MV-4-11 (cell line): ENCODE data around the gene GRK4.

Experiments
- DNase-seq: peaks from one replicate; lab custom pipeline; 2025; lab: John Stamatoyannopoulos, UW

The GRK4 gene

DNA sequence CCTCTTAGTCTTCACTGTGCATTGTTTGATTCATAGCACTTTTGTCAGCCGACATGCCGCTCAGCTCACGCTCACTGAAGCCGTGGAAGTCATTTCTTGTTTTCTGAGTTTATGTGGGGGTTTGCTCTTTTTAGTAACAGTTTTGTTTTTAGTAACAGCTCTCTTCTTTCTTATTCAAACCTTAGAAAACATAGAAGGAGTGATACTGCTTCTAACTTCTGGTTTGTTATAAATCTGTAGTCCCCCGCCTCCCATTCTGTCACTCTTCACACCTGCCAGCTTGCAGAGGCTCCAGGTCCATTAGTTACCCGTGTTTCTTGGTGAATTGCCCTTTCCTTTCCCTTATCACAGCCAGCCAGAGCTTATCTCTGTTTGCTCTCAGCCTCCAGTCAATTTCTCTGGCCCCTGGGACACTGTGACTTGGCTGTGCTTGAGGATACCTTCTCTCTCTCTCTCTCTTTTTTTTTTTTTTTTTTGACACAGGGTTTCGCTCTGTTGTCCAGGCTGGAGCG lies 50.5 kb downstream of the GRK4 start:
- DNase-seq: no peak

DNA sequence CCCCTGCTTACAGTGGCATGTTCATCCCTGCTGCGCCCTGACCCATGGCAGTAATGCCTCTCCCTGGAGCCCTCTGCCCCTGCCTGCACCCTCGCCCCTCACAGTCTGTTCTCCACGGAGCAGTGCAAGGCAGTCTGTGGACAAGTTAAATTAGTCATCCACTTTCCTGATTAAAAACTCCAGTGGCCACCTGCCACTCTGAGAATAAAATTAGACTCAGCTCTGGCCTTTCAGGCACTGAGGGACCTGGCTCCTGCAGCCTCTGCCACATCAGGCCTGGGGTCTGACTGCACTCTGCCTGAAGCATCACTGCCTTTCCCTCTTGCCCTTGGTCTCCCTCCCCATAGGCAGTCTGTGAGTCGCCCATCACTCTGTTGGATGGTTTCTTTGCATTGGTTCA lies 53.6 kb downstream of the GRK4 start:
- no peak for DNase-seq

DNA sequence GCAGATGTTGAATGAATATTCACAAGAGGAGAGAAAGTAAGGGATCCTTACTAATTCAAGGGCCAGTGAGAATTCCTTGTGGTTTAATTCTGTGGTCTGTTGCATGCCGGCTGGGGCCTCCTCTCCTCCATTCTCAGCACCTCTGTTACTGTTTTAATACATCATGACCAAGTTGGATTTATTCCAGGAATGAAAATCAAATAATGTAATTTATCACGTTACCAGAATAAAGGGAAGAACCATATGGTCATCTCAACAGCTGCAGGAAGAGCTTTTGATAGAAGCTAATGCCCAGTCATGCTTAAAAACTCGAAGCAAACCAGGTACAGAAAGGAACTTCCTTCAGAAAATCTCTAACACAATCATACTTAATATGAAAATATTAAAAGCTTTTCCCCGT lies 54.1 kb downstream of the GRK4 start:
- DNase-seq: no peak

DNA sequence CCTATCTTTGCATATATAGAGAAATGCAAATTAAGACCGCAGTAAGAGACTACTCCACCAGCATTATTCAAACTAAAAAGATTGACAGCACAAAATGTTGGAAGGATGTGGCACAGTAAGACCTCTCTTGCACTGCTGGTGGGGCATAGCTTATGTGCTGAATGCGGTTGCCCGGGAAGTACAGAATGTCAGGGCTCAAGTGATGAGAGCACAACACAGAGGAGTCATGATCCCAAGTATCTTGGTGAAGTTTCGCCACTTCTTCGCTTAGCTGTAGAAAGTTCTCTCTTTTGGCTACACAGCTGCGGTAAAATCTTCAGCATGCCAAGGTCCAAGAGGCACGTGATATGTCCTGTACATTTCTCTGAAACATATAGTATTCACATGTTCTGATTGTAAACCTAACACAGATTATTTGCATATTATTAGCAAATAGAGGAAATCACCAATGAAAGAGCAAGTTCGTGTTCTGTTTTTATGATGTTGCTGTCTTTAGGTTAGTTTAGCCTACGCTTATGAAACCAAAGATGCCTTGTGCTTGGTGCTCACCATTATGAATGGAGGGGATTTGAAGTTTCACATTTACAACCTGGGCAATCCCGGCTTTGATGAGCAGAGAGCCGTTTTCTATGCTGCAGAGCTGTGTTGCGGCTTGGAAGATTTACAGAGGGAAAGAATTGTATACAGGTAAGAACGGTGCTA lies 55.9 kb downstream of the GRK4 start:
- DNase-seq: no peak

DNA sequence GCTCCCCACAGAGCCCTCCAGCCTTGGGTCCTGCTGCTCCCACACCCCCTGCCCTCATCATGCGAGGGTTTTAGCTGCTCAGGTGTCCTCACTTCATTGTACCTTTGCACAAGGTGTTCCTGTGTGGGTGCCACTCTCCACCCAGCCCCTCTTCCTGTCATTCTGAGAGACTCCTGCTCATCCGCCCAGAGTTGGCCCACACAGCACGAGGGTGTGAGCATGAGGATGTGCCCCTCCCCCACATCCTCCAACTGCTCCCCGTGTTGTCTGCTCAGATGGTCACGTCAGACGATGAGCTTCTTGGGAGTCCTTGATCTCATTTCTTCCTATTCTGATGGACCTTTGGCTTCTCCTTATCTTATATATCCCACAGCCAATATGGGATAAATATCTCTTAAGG lies 57.8 kb downstream of the GRK4 start:
- no peak for DNase-seq

DNA sequence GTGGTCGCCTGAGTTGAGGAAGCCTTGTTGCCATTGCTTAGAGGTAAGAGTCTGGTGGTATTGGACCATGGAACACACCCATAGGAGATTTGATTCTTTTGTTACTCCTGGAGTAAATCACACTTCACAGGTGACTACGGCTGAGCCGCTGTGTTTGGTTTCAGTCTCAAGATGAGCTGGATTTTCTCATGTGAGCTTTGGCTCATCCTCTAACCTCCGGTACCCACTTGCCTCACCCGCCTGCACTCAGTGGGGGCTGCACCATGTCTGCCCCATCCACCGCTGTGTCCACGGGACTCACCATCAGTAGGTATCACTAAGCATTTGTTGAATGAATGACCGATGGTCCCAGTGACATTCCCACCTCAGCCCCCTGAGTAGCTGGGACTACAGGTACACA lies 58.3 kb downstream of the GRK4 start:
- DNase-seq: no peak

DNA sequence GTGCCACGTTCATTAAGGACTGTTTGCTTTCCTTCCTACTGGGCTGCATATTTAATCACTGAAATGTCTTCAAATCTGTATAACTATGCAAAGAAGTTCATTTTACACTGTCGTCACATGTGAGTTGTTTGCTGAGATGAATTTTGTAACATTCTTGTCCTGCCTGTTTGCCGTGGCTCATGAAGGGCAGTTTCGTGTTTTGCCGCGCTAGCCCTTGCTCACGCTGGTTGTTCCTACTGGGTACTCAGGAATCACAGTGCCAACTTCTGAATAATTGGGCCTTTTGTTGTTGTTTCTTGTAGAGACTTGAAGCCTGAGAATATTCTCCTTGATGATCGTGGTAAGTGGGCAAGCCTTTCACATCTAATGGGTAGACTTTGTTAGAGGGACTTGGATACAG lies 58.7 kb downstream of the GRK4 start:
- no peak for DNase-seq

DNA sequence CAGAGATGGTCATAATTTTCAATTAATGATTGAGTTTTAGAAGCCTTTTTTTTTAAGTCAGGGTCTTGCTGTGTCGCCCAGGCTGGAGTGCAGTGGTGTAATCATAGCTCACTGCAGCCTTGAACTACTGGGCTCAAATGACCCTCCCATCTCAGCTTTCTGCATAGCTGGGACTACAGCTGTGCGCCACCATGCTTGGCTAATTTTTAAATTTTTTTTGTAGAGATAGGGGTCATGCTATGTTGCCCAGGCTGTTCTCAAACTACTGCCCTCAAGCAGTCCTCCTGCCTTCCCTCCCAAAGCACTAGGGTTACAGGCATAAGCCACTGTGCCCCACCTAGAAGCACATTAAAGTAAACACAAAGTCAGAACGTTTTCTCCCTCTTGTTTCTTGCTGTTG lies 59.3 kb downstream of the GRK4 start:
- no peak for DNase-seq

DNA sequence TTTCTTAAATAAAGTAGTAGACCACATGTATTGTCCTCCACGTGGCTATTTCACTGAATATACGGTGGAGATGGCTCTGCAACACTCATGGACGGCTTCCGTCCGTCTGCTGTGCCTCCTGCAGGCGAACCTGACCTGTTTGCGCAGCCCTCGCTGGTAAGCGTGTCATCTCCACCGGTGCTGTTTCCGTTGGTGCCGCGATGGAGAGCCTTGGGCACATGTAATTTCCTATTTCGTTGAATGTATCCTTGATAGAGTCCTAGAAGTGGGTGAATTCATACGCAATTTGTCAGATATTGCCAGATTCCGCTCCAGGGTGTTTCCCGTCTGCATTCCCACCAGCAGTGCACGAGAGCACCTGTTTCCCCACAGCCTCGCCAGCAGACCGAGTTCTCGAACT lies 62.5 kb downstream of the GRK4 start:
- DNase-seq: no peak

DNA sequence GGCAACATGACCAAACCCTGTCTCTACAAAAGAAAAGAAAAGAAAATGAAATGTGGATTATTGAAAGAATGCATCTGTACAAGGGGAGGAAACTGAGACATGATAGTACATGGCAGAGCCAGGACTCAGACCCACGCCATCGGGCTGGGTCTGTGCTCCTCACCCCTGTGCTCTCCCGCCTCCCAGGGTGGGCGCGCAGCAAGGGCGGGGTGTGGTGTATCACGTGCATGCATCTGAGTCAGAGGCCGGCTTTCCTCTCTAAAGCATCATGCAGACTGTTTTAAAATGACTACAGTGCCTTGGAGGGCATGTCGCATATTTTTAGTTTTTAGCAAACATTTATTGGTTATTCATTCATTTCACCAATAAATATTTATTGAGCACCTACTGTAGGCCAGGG lies 63.2 kb downstream of the GRK4 start:
- DNase-seq: no peak

DNA sequence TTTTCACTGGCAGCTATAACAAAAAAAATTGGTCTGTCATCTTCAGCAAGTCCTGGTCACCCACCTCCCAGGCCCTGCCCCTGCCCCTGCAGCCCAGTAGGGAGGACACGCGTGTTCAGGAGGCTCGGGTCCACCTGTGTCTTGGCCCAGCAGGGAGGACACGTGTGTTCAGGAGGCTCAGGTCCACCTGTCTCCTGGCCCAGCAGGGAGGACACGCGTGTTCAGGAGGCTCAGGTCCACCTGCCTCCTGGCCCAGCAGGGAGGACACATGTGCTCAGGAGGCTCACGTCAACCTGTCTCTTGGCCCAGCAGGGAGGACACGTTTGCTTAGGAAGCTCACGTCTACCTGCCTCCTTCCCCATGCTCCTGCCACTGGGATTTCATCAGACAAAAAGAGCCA lies 66.1 kb downstream of the GRK4 start:
- no peak for DNase-seq

DNA sequence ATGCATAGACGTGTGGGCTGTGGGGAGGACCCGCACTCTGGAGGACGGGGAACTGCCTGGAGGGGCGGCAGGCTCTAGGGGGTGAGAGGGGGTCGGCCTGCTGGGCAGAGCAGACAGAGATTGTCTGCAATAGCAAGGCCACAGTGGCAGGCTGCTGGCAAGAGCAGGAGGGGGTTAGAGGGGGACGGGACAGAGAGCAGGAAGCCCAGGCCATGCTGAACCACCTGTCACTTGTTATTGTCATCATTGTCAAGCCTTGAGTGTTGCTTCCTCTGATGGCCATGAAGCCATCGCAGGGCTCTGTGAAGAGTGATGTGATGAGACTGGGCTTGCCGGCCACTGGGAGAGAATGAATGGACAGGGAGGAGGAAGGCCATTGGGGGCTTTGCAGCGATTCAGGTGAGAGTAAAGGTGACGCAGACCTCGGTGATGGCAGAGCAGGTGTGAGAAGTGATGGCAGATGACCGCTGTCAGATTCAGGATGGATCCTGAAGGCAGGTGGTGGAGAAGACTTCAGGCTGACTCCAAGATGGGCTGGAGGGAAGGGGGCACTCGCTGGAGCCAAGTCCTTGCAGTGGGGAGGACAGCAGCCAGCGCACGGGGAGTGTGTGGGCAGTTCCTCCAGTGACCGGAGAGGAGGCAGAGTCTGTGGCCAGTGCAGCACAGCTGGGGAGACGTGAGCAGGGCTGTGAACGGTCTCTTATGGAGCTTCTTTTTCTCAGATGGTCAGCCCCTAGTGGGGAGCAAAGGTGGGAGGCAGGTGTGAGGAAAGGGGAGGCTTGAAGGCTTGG lies 67.4 kb downstream of the GRK4 start:
- no peak for DNase-seq

DNA sequence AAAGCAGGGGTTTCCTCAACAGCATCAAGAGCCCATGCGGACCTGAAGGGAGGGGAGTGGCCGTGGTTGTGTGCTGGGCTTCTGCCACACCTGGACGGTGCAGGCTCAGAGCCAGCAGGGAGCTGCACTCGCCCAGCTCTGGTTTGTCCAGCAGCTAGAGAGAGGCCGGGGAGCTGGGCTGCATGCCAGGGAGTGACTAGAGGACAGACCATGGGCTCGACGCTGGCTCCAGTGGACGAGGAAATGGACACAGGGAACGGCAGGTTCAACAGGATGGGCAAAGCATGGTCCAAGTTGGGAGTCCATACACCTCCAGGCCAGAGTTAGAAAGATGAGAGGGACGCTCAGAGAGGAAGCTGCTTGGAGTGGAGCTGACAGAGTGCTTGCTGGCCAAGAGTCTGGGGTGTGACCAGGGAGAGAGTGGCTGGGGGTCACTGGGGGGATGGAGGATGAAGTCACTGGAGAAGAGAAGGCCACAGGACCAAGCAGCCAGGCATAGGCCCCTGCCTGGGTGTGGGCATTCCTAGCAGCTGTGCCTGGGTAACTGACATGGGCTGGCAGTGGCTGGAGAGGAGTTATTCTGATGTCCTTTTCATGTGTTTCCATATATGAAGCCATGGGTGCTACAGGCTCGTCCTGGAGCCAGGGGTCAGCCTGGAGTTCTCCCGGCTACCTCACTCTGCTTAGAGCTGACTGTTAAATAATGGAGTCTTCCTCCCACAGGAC lies 68.1 kb downstream of the GRK4 start:
- DNase-seq: no peak

DNA sequence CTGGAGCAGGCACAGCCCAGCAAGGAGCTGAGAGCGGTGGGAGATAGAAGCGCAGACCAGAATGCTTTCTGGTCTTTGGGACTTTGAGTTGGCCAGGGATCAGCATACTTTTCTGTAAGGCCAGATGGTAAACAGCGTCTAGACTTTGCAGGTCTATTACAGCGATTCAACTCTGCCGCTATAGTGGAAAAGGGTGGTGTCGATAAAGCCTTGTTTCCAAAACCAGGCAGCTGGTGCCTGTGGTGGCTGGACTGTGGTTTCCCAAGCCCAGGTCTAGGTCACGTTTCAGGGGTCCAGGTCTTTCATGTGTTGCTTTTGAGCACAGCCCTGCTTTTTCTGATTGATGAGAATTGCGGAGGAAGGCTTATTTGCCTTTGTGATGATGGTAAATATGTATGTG lies 70.9 kb downstream of the GRK4 start:
- DNase-seq: no peak

DNA sequence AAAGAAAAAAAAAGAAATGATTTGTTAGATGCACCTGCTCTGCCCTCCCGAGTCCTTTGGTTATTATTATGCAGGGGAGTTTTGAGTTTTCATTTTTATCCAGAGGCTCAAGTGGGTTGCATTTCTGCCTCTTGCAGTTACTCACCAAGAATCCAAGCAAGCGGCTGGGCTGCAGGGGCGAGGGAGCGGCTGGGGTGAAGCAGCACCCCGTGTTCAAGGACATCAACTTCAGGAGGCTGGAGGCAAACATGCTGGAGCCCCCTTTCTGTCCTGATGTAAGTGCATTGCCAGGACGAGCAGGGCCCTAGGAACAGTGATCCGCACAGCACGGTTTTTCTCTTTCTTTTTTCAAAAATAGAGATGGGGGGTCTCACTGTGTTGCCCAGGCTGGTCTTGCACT lies 71.9 kb downstream of the GRK4 start:
- no peak for DNase-seq

DNA sequence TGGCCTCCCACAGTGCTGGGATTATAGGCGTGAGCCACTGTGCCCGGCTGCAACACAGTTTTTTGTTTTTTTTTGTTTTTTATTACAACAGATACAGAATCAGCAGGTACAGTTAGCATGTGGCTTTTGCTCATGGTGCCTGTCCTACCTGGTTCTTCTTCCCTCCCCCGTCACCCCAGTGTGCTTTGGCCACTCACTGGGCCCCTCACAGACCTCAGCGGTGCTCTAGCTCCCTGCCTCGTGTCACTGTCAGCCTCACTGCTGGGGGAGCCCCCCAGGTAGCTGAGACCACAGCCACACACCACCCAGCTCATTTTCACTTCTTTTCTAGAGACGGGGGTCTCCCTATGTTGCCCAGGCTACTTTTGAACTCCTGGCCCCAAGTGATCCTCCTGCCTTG lies 72.3 kb downstream of the GRK4 start:
- DNase-seq: no peak

DNA sequence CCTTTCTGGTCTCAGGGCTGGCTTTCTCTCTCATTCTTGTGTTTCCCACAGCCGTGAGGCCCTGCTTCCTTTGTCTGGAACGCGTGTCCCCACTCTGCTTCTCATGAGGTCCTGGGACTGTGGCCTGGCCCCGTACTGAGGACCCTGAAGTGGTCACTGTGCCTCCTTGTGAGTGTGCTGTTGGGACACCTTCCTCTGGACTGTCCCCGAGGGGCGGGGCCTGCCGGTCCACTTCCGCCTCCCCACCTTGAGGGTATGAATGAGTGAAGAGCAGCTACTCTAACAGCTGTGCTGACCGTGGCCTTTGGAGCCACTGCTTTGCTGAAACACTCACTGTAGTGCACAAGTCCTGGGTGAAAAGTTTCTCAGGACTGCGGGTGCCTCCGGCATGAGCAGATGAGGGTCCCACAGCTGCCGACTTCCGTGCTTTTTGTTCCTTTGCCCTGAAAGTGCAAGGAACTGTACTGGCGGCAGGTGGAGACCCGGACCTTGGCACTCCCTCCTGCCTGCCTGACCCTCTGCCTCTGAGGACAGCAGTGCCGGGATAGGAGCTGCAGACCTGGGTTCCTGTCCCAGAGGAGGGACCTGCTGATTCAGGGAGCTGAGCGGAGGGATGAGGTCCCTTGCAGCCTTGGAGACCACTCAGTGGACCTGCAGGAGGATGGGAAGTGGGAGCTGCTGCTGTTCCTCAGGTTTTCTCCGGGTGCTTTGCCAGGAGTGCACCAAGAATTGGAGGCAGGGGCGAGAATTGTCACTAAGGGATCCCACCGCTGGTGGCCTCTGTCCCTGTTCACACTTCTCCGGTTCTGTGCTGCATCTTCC lies 73.0 kb downstream of the GRK4 start:
- no peak for DNase-seq

DNA sequence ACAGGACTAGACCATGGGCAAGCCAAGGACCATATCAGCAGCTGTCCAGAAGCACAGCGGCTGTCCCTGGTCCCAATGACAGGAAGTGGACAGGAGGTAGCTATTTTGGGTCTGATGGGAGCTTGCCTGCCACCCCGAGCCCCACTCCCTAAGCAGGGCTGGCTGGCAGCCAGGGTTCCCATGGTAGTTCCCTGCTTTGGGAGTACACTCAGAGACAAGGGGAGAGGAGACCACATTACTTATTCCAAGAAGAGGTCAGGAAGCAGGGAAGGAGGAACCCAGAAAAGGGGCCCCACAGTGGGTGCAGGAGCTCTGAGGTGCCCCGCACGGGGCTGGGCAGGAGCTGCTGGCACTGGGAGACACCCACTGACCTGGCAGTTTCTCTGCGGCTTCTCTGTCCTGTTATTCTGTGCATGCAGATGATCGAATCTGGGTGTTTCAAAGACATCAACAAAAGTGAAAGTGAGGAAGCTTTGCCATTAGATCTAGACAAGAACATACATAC lies 74.6 kb downstream of the GRK4 start:
- peak; percentile 18 for DNase-seq

DNA sequence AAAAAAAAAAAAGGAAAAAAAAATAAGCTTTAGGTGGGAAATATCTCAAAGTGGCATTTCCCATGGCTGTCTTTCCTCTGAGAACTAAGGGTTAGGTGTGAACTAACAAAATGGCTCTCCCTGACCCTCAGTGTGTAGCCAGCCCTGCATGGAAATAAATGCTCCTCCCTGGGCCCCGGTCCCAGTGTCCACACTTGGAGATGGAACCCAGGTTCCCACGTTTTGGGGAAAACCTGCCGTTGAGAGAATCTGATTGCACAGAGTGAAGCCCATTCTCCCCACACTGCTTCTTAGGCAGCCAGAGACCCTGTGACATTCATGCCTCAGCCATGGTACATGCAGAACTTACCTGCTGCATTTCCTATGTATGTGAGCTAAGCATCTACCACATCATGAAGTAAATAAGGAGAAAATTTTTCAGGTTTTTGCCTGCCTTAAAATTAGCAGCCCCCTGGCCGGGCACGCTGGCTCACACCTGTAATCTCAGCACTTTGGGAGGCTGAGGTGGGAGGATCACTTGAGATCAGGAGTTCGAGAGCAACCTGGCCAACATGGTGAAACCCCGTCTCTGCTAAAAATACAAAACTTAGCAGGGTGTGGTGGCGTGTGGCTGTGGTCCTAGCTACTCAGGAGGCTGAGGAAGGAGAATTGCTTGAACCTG lies 76.5 kb downstream of the GRK4 start:
- no peak for DNase-seq

DNA sequence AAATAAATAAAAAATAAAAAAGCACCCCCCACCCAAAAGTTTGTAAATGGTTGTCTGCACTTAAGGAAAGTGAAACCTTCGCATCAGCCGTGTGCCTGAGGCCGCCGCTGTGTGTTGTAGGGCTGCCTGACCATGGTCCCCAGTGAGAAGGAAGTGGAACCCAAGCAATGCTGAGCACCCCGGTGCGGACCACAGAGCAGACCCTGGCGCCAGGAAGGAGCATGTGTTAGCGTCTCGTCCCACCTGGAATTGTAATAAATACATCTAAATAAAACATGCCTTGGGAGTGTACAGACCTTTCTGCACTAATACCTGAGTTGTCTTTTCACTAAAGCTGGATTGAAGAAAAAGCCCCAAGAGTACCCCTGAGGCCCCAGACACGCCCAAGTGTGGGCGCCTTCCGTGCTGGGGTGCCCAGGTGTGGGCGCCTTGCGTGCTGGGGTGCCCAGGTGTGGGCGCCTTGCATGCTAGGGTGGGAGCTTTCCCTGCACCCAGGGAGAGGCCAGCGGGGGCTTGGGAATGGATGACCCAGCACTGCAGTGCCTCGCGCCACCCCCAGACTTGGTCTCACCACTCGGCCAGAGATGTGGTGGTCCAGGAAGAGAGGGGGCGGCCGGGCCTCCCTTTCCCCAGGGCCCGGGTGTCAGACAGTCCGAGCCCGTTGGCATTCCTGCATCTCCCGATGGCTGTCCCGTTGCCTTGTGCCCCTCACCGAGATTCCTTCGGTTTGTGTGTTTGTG lies 77.3 kb downstream of the GRK4 start:
- peak; percentile 52 for DNase-seq
